ENCODE results near the gene MYO1G.

GRCh38 chr7:44994877-44995554, 16.2 kb upstream of the MYO1G start:
- TF ChIP-seq, protein P1, sequence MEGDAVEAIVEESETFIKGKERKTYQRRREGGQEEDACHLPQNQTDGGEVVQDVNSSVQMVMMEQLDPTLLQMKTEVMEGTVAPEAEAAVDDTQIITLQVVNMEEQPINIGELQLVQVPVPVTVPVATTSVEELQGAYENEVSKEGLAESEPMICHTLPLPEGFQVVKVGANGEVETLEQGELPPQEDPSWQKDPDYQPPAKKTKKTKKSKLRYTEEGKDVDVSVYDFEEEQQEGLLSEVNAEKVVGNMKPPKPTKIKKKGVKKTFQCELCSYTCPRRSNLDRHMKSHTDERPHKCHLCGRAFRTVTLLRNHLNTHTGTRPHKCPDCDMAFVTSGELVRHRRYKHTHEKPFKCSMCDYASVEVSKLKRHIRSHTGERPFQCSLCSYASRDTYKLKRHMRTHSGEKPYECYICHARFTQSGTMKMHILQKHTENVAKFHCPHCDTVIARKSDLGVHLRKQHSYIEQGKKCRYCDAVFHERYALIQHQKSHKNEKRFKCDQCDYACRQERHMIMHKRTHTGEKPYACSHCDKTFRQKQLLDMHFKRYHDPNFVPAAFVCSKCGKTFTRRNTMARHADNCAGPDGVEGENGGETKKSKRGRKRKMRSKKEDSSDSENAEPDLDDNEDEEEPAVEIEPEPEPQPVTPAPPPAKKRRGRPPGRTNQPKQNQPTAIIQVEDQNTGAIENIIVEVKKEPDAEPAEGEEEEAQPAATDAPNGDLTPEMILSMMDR (conservative IDR thresholded peaks at IDR 0.05; ENCODE audit: low read length), result no peak
- no peak for TF ChIP-seq EZH2phosphoT487 (IDR thresholded peaks at IDR 0.05; ENCODE audit: borderline replicate concordance)

Measured in Loucy (cell line).